Bronchial epithelial cell (primary cell): ENCODE measurements around the gene GEN1. TPM values are rescaled to one million over a fixed set of nuclear protein-coding genes. Genes with fewer than 3 reads are reported as not detected.

ENCODE experiments used
- DNase-seq: peaks from one replicate; pipeline ENCODE4 v3.0.0-alpha.2; 2010; ENCODE audit warnings: low read depth
- FAIRE-seq: peaks from 2 replicates; lab custom pipeline; 2011; peaks lifted over from hg19 to GRCh38; lab: Jason Lieb, UNC
- H3K27me3 ChIP-seq: 2 replicates; pipeline ENCODE4 v1.5.1; 2011; ENCODE audit warnings: low read length; ENCODE audit not compliant: control insufficient read depth, insufficient read depth
- H3K36me3 ChIP-seq: 2 replicates; pipeline ENCODE4 v1.5.1; 2011; ENCODE audit warnings: low read length; ENCODE audit not compliant: control insufficient read depth, insufficient read depth
- H3K4me3 ChIP-seq: 2 replicates; pipeline ENCODE4 v1.5.1; 2011; ENCODE audit warnings: mild to moderate bottlenecking, low read depth, low read length, control low read depth
- total RNA-seq: library from RNA; depleted of rRNA; stranded (reverse); fragments of >200 nt; gene quantifications from 2 replicates; pipeline ENCODE4 v1.2.1, GENCODE V29; 2014
- TF ChIP-seq, protein P1 (sequence below): IDR thresholded peaks from 2 replicates; pipeline ENCODE4 v1.5.1; 2011; ENCODE audit warnings: mild to moderate bottlenecking, moderate library complexity, low read length, control low read depth, inconsistent platforms; ENCODE audit not compliant: insufficient read depth, severe bottlenecking

GEN1 gene
- total RNA-seq, 1 donor from 2014 or later: 2.6 TPM

DNA sequence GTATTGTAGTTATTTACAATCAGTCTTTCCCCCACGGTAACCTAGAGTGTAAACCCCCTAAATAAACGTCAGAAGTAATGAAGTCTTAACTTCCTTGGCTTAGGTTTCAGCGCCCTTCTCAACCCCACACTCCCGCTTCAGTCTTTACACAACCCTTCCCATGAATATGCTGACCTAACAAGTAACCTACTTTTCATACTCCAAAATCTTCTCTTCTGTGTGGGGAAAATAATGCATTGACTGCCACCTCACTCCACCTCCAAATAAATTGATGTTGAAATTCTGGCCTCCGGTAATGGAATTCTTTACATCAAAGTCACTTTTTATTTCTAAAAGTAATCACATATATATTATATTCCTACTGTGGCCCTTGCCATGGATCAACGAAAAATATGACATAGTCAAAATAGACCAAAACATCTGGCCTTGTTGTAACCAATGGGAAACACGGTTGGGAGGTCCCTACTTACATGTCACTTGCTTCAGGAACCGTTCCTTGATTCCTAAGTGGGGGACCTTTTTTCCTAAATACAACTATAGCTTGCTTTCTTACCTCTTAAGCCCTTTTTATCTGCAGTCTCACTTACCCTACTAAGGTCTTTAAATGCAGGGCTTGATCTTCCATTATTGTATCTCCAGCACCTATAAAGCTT, 961 bp downstream of the GEN1 start:
- H3K4me3 ChIP-seq: peak overlapping the region; percentile 93
- no peaks in the 10 kb centered on the region for H3K36me3 ChIP-seq
- TF ChIP-seq, protein P1, sequence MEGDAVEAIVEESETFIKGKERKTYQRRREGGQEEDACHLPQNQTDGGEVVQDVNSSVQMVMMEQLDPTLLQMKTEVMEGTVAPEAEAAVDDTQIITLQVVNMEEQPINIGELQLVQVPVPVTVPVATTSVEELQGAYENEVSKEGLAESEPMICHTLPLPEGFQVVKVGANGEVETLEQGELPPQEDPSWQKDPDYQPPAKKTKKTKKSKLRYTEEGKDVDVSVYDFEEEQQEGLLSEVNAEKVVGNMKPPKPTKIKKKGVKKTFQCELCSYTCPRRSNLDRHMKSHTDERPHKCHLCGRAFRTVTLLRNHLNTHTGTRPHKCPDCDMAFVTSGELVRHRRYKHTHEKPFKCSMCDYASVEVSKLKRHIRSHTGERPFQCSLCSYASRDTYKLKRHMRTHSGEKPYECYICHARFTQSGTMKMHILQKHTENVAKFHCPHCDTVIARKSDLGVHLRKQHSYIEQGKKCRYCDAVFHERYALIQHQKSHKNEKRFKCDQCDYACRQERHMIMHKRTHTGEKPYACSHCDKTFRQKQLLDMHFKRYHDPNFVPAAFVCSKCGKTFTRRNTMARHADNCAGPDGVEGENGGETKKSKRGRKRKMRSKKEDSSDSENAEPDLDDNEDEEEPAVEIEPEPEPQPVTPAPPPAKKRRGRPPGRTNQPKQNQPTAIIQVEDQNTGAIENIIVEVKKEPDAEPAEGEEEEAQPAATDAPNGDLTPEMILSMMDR: no peak
- DNase-seq (no peak), FAIRE-seq (no peak)
- H3K27me3 ChIP-seq: no peaks in the 10 kb centered on the region

DNA sequence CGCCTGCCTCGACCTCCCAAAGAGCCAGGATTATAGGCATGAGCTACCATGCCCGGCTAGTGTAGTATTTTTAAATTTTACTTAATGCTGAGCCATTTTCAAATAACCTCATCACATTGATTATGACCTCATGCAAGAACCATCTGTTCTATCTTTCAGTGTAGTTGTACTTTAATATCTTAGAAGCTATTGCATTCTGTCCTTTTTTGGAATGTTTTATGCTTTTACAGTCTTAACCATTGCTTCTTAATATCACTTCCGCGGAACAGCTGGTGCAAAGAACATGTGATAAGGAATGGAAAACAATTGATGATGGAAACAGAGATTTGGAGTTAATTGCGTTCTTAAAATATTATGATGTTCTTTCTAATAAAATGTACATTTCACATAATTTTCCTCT, 2.7 kb downstream of the GEN1 start:
- Histone ChIP-seq H3K36me3 (no peaks in the 10 kb centered on the region), H3K27me3 (no peaks in the 10 kb centered on the region), H3K4me3 (no peak overlapping the region)
- TF ChIP-seq, protein P1: no peak
- FAIRE-seq: no peak
- no peak for DNase-seq

DNA sequence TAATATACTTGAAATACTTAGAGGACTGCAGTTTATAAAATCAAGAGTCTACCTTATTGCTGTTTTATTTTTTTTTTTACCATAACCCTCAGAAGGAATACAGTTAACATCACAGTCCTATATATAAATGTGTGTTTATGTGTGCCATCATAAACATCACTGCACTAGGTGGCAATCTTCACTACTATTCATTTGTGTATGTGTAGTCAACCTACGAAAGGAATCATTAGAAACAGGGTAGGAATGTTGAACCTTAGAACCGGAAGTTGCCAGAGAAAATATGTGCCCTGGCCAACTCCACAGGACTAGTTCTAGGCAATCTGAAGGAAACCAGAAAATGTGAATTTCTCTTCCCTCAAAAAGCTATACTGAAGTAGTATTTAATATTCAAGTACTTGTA, 3.4 kb downstream of the GEN1 start:
- FAIRE-seq (no peak), DNase-seq (peak; percentile 74)
- TF ChIP-seq, protein P1: no peak
- Histone ChIP-seq H3K36me3 (no peaks in the 10 kb centered on the region), H3K27me3 (no peaks in the 10 kb centered on the region), H3K4me3 (no peak overlapping the region)

DNA sequence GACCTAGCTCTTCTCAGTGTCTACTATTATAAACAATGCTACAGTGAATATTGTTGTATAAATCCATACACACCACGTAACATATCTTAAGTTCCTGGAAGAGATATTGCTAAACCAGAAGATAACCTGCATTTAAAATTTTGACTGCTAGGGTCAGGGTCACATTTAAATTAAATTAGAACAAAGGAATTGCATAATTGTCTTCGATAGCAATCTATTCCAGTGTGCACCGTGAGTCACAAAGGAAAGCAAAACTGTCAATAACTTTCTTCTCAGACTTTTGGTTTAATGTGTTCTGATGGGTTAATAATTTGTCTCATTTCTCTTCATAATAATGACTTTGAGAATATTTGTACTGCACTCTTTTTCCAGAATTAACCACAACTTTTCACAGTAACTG, 4.2 kb downstream of the GEN1 start:
- Histone ChIP-seq H3K27me3 (no peaks in the 10 kb centered on the region), H3K36me3 (no peaks in the 10 kb centered on the region), H3K4me3 (no peak overlapping the region)
- FAIRE-seq (no peak), DNase-seq (no peak)
- TF ChIP-seq, protein P1: no peak

DNA sequence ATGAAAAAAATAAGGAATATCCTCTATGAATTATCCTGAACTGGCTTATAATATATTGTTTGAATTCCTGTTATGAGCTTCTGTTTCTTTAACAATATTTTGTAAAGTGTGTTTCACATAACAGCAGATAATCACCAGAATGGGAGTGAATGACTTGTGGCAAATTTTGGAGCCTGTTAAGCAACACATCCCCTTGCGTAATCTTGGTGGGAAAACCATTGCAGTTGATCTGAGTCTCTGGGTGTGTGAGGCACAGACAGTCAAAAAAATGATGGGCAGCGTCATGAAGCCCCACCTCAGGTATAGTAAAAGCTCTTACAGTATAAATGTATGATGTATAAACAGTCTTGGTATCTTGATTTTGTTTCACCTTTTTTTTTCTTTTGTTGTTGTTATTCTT, 5.9 kb downstream of the GEN1 start:
- no peak for DNase-seq
- no peak for FAIRE-seq
- no peaks in the 10 kb centered on the region for H3K27me3 ChIP-seq
- TF ChIP-seq, protein P1: no peak
- no peak overlapping the region for H3K4me3 ChIP-seq
- H3K36me3 ChIP-seq: no peaks in the 10 kb centered on the region

DNA sequence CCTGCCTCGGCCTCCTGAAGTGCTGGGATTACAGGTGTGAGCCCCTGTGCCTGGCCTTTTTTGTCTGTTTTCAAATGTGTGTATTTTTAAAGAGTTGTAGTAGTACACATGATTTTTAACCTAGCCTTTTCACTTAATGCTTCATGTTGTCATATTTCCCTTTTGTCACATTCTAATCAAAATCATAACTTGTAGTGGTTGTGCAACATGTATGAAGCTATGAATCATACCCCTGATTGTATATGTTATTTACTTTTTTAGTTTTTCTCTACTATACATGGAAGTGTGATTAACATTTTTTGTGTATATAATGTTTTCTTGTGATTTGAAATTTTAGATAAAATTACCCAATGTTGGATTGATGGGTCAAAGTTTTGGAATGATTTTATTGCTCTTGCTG, 8.5 kb downstream of the GEN1 start:
- no peaks in the 10 kb centered on the region for H3K36me3 ChIP-seq
- H3K4me3 ChIP-seq: no peak overlapping the region
- FAIRE-seq (no peak), DNase-seq (peak; percentile 48)
- TF ChIP-seq, protein P1: no peak
- no peaks in the 10 kb centered on the region for H3K27me3 ChIP-seq
